Smooth muscle cell (in vitro differentiated cells): Measurements from ENCODE around the gene ATN1. TPM values are rescaled to one million over a fixed set of nuclear protein-coding genes. Genes with fewer than 3 reads are reported as not detected.
"Not testable (repeated sequence)": the region's sequence is repeated elsewhere in the genome, so short reads cannot be mapped to it uniquely, and the experiment has no call there.

Experiments used
- DNase-seq: peaks from one replicate; lab custom pipeline; 2025; ENCODE audit not compliant: unreplicated experiment; lab: John Stamatoyannopoulos, UW
- H2AFZ ChIP-seq: fragments of 200-600 bp; sonication (generic); 2 replicates; pipeline ENCODE4 v1.6.0; 2016; ENCODE audit warnings: antibody characterized with exemption, low read depth, mild to moderate bottlenecking
- H3F3A ChIP-seq: fragments of 200-600 bp; sonication (generic); 2 replicates; pipeline ENCODE4 v1.6.0; 2017; ENCODE audit warnings: antibody characterized with exemption, low read depth
- H3K27ac ChIP-seq: fragments of 200-600 bp; sonication (generic); 2 replicates; pipeline ENCODE4 v1.5.1; 2016; ENCODE audit warnings: low read depth, mild to moderate bottlenecking
- H3K27me3 ChIP-seq: fragments of 200-600 bp; sonication (generic); 2 replicates; pipeline ENCODE4 v1.6.1; 2016; ENCODE audit warnings: low read depth, mild to moderate bottlenecking
- H3K36me3 ChIP-seq: fragments of 200-600 bp; sonication (generic); 2 replicates; pipeline ENCODE4 v1.5.1; 2016; ENCODE audit warnings: low read depth
- H3K4me1 ChIP-seq: fragments of 200-600 bp; sonication (generic); 2 replicates; pipeline ENCODE4 v1.5.1; 2016; ENCODE audit warnings: low read depth
- H3K4me2 ChIP-seq: fragments of 200-600 bp; sonication (generic); 2 replicates; pipeline ENCODE4 v1.6.0; 2016; ENCODE audit warnings: mild to moderate bottlenecking
- H3K4me3 ChIP-seq: fragments of 200-600 bp; sonication (generic); 2 replicates; pipeline ENCODE4 v1.5.1; 2016; ENCODE audit warnings: mild to moderate bottlenecking
- H3K79me2 ChIP-seq: fragments of 200-600 bp; sonication (generic); 2 replicates; pipeline ENCODE4 v1.6.0; 2016; ENCODE audit warnings: low read depth, mild to moderate bottlenecking
- H3K9ac ChIP-seq: fragments of 200-600 bp; sonication (generic); 2 replicates; pipeline ENCODE4 v1.6.0; 2016; ENCODE audit warnings: low read depth
- H3K9me3 ChIP-seq: fragments of 200-600 bp; sonication (generic); replicated peaks from 2 replicates; pipeline ENCODE4 v1.5.1; 2016; ENCODE audit warnings: low read depth
- H4K20me1 ChIP-seq: fragments of 200-600 bp; sonication (generic); 2 replicates; pipeline ENCODE4 v1.6.0; 2016; ENCODE audit warnings: low read depth
- WGBS: methylation state at CpG from one replicate; pipeline ENCODE4 v1.1.7; 2016; ENCODE audit warnings: low lambda C conversion rate; 5-methylcytosine and 5-hydroxymethylcytosine counted together
- polyA plus RNA-seq: library from polyadenylated mRNA; unstranded; fragments of >200 nt; fragmentation: Nextera tagmentation; extraction: Ambion mirVana; gene quantifications from 2 replicates; pipeline ENCODE4 v1.2.1, GENCODE V29; 2016
- total RNA-seq: library from RNA; depleted of rRNA; stranded (reverse); fragments of >200 nt; gene quantifications from 2 replicates; pipeline ENCODE4 v1.2.3, GENCODE V29; 2014
- TF ChIP-seq, protein P1 (sequence below): fragments of 200-600 bp; sonication (generic); IDR thresholded peaks from 2 replicates; pipeline ENCODE4 v1.5.1; 2017; ENCODE audit warnings: borderline replicate concordance, mild to moderate bottlenecking, antibody characterized with exemption; ENCODE audit not compliant: insufficient read depth, poor library complexity, severe bottlenecking

ATN1 gene
- total and polyA plus RNA-seq, 2 experiments from 2014 or later = 28.8 to 30.4 TPM

GRCh38 chr12:6904280-6905276 lies 23.2 kb upstream of the ATN1 start, which contains the start of gene LRRC23:
Gene LRRC23 (plus strand): TSS chr12:6904822. CDS start chr12:6905634, 812 bp downstream.
- Histone ChIP-seq H3K79me2 (no peaks in the 10 kb centered on the region), H3K4me1 (peaks cover 10% of the 10 kb centered on the region), H3K4me3 (peak within 1 kb of the TSS; percentile 77), H3K27ac (peak within 1 kb of the TSS; percentile 83), H3K36me3 (no peaks in the 10 kb centered on the region), H3K27me3 (no peaks in the 10 kb centered on the region), H3K4me2 (peak within 1 kb of the TSS; percentile 98), H3K9ac (peak within 1 kb of the TSS; percentile 95), H2AFZ (peak within 1 kb of the TSS; percentile 81), H4K20me1 (no peaks in the 10 kb centered on the region), H3K9me3 (no peaks in the 10 kb centered on the region), H3F3A (no peaks in the 10 kb centered on the region)
- TF ChIP-seq, protein P1, sequence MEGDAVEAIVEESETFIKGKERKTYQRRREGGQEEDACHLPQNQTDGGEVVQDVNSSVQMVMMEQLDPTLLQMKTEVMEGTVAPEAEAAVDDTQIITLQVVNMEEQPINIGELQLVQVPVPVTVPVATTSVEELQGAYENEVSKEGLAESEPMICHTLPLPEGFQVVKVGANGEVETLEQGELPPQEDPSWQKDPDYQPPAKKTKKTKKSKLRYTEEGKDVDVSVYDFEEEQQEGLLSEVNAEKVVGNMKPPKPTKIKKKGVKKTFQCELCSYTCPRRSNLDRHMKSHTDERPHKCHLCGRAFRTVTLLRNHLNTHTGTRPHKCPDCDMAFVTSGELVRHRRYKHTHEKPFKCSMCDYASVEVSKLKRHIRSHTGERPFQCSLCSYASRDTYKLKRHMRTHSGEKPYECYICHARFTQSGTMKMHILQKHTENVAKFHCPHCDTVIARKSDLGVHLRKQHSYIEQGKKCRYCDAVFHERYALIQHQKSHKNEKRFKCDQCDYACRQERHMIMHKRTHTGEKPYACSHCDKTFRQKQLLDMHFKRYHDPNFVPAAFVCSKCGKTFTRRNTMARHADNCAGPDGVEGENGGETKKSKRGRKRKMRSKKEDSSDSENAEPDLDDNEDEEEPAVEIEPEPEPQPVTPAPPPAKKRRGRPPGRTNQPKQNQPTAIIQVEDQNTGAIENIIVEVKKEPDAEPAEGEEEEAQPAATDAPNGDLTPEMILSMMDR = no peak
- DNase-seq = peak; percentile 73
- 7% methylated on average over 34 of the region's 34 CpGs for WGBS

- Histone ChIP-seq H2AFZ (no peak overlapping the region), H4K20me1 (no peaks in the 10 kb centered on the region), H3K36me3 (no peaks in the 10 kb centered on the region), H3K27ac (peak overlapping the region; percentile 83), H3K27me3 (no peaks in the 10 kb centered on the region), H3F3A (no peaks in the 10 kb centered on the region), H3K4me1 (peaks cover 10% of the 10 kb centered on the region), H3K79me2 (no peaks in the 10 kb centered on the region), H3K9me3 (no peaks in the 10 kb centered on the region), H3K4me2 (peak overlapping the region; percentile 98), H3K4me3 (peak overlapping the region; percentile 77), H3K9ac (peak overlapping the region; percentile 95)
- TF ChIP-seq, protein P1 = no peak
- 61% methylated on average over 5 of the region's 5 CpGs for WGBS
- DNase-seq = no peak
Observed at GRCh38 chr12:6905414-6906040, 22.2 kb upstream of the ATN1 start.

- not testable (repeated sequence) for H3K27ac ChIP-seq, H3K27me3 ChIP-seq, H3K36me3 ChIP-seq, H3K4me2 ChIP-seq, H3K9me3 ChIP-seq, H4K20me1 ChIP-seq, H3K79me2 ChIP-seq, DNase-seq, H3F3A ChIP-seq, H2AFZ ChIP-seq, H3K4me3 ChIP-seq, H3K9ac ChIP-seq
- peaks cover 10% of the 10 kb centered on the region for H3K4me1 ChIP-seq
- WGBS = 97% methylated on average over 11 of the region's 11 CpGs
Observed at GRCh38 chr12:6908141-6908540, 19.6 kb upstream of the ATN1 start.

GRCh38 chr12:6909421-6910145 lies 18.2 kb upstream of the ATN1 start:
- Histone ChIP-seq H3K27me3 (no peaks in the 10 kb centered on the region), H3K4me3 (no peak overlapping the region), H3F3A (no peaks in the 10 kb centered on the region), H2AFZ (no peak overlapping the region), H3K9me3 (no peaks in the 10 kb centered on the region), H3K9ac (no peak overlapping the region), H3K4me2 (no peak overlapping the region), H3K36me3 (no peaks in the 10 kb centered on the region), H3K79me2 (no peaks in the 10 kb centered on the region), H3K4me1 (peaks cover 12% of the 10 kb centered on the region), H4K20me1 (no peaks in the 10 kb centered on the region), H3K27ac (no peak overlapping the region)
- TF ChIP-seq, protein P1 = no peak
- no peak for DNase-seq
- WGBS = 98% methylated on average over 4 of the region's 4 CpGs
